Measurements from ENCODE around the gene KRTAP10-10.

GRCh38 chr21:44601596-44602462 lies 35.3 kb upstream of the KRTAP10-10 start:
- no peak for TF ChIP-seq CTCF (IDR thresholded peaks at IDR 0.05)
- TF ChIP-seq POLR2A (IDR thresholded peaks at IDR 0.05), result no peak
